NB4 (cell line): ENCODE measurements around the gene GLI3.

Experiments
- CTCF ChIP-seq: IDR thresholded peaks from one replicate; pipeline ENCODE4 v1.5.1; 2012; ENCODE audit warnings: low read depth, low read length
- MAX ChIP-seq: IDR thresholded peaks from 2 replicates; pipeline ENCODE4 v1.6.1; 2011; ENCODE audit warnings: low read depth, low read length
- MYC ChIP-seq: IDR thresholded peaks from 2 replicates; pipeline ENCODE4 v1.6.1; 2011; ENCODE audit warnings: low read depth, low read length
- POLR2A ChIP-seq: IDR thresholded peaks from 2 replicates; pipeline ENCODE4 v1.6.1; 2011; ENCODE audit warnings: mild to moderate bottlenecking; ENCODE audit not compliant: insufficient read length; ENCODE audit errors: extremely low read depth

- TF ChIP-seq CTCF = peak; percentile 96
- no peak for TF ChIP-seq POLR2A
- TF ChIP-seq MAX = peak; percentile 90
- no peak for TF ChIP-seq MYC
These were observed 293.9 kb downstream of the GLI3 start for GRCh38 chr7:41943094-41943577.
